ENCODE data around the gene STX2. TPM values are rescaled to one million over a fixed set of nuclear protein-coding genes. Genes with fewer than 3 reads are reported as not detected.

STX2 gene
- total RNA-seq, 1 experiment from 2014 or later: 11.2 TPM

DNA sequence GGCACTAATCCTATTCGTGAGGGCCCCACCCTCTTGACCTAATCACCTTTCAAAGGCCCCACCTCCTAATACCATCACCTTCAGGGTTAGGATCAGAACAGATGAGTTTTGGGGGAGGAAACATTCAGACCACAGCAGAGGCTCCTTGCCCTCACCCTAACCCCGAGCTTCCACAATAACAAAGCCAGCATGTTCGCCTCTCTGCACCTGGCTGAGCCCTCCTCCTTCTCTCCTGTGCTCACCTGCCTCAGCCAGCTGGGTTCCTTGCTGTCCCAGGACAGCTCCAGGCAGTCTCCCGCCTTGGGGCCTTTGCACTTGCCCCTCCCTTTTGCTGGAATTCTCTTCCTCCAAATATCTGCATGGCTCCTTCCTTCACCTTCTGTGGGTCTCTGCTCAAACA lies 23.1 kb upstream of the STX2 start:
- H3K9me3 Mint-ChIP-seq (ENCODE audit: unreplicated experiment): peaks cover 3% of the 10 kb centered on the region
- H3K27me3 Mint-ChIP-seq (ENCODE audit: insufficient read depth, unreplicated experiment): no peaks in the 10 kb centered on the region
- Histone ChIP-seq H3K36me3 (ENCODE audit: control insufficient read depth, insufficient read depth, low read length) (no peaks in the 10 kb centered on the region), H3K4me3 (ENCODE audit: low read depth, low read length) (no peak overlapping the region), H3K9me3 (peaks cover 10% of the 10 kb centered on the region), H3K4me1 (peaks cover 19% of the 10 kb centered on the region), H3K27me3 (replicated peaks; ENCODE audit: control insufficient read depth, insufficient read depth, low read length) (no peaks in the 10 kb centered on the region)
- H3K27ac Mint-ChIP-seq (ENCODE audit: unreplicated experiment): peak overlapping the region; percentile 45
- ChIA-PET CTCF (no interaction called here), POLR2A (no interaction called here)
- TF ChIP-seq, protein P1, sequence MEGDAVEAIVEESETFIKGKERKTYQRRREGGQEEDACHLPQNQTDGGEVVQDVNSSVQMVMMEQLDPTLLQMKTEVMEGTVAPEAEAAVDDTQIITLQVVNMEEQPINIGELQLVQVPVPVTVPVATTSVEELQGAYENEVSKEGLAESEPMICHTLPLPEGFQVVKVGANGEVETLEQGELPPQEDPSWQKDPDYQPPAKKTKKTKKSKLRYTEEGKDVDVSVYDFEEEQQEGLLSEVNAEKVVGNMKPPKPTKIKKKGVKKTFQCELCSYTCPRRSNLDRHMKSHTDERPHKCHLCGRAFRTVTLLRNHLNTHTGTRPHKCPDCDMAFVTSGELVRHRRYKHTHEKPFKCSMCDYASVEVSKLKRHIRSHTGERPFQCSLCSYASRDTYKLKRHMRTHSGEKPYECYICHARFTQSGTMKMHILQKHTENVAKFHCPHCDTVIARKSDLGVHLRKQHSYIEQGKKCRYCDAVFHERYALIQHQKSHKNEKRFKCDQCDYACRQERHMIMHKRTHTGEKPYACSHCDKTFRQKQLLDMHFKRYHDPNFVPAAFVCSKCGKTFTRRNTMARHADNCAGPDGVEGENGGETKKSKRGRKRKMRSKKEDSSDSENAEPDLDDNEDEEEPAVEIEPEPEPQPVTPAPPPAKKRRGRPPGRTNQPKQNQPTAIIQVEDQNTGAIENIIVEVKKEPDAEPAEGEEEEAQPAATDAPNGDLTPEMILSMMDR (IDR thresholded peaks at IDR 0.05; ENCODE audit: insufficient read depth in 1 of 2, low read depth in 1 of 2, low read length in 1 of 2, severe bottlenecking in 1 of 2, unreplicated experiment in 1 of 2): no peak
- BruUV-seq (replicated peaks): no TSS peak
- no peak for DNase-seq
- H3K4me1 Mint-ChIP-seq (ENCODE audit: low read depth, unreplicated experiment): peaks cover 15% of the 10 kb centered on the region
- no peak overlapping the region for H3K4me3 Mint-ChIP-seq (ENCODE audit: unreplicated experiment)
- H3K36me3 Mint-ChIP-seq (ENCODE audit: insufficient read depth, unreplicated experiment): no peaks in the 10 kb centered on the region
- intact Hi-C loops (cut with micrococcal nuclease; ENCODE audit: unreplicated experiment): no loop called here

DNA sequence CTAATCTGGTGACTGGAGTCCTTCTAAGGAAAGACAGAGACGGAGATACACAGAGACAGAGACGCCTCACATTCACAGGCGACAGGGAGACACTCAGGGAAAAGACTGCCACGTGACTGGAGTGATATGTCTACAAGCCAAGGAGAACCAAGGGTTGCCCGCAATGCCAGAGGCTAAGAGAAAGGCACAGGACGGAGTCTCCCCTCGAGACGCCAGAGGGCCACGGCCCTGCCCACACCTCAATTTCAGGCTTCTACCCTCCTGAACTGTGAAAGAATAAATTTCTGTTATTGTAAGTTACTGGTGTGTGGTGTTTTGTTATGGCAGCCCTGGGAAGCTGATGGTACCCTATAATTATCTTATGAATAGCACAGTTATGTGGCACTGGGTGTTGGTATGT lies 21.3 kb upstream of the STX2 start:
- Histone ChIP-seq H3K9me3 (peaks cover 12% of the 10 kb centered on the region), H3K36me3 (ENCODE audit: control insufficient read depth, insufficient read depth, low read length) (no peaks in the 10 kb centered on the region), H3K4me1 (peaks cover 19% of the 10 kb centered on the region), H3K4me3 (ENCODE audit: low read depth, low read length) (no peak overlapping the region), H3K27me3 (replicated peaks; ENCODE audit: control insufficient read depth, insufficient read depth, low read length) (no peaks in the 10 kb centered on the region)
- Mint-ChIP-seq H3K4me1 (ENCODE audit: low read depth, unreplicated experiment) (peaks cover 15% of the 10 kb centered on the region), H3K9me3 (ENCODE audit: unreplicated experiment) (peaks cover 11% of the 10 kb centered on the region), H3K27me3 (ENCODE audit: insufficient read depth, unreplicated experiment) (no peaks in the 10 kb centered on the region), H3K36me3 (ENCODE audit: insufficient read depth, unreplicated experiment) (no peaks in the 10 kb centered on the region), H3K27ac (ENCODE audit: unreplicated experiment) (no peak overlapping the region), H3K4me3 (ENCODE audit: unreplicated experiment) (no peak overlapping the region)
- TF ChIP-seq, protein P1 (IDR thresholded peaks at IDR 0.05; ENCODE audit: insufficient read depth in 1 of 2, low read depth in 1 of 2, low read length in 1 of 2, severe bottlenecking in 1 of 2, unreplicated experiment in 1 of 2): no peak
- intact Hi-C loops (cut with micrococcal nuclease; ENCODE audit: unreplicated experiment): no loop called here
- DNase-seq: no peak
- CTCF ChIA-PET: no interaction called here
- POLR2A ChIA-PET: no interaction called here
- no TSS peak for BruUV-seq (replicated peaks)

DNA sequence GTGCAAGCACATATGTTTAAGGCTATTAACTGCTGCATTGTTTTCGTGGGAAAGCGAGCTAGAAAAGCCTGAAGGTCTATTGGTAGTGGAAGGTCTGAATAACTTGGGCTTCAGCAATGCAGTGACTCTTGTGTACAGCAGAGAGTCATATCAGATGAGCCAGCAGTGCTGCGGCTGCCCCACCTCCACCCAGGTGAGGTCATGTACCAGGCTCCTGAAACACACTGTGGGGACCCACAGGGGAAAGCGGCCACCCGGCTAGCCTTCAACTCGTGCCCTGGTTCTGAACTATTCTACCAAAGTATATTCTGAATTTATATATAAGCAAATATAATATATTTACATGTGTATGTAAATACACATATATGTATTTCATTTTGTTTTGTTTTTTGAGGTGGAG lies 20.1 kb upstream of the STX2 start:
- peaks cover 11% of the 10 kb centered on the region for H3K9me3 Mint-ChIP-seq (ENCODE audit: unreplicated experiment)
- no TSS peak for BruUV-seq (replicated peaks)
- peaks cover 15% of the 10 kb centered on the region for H3K4me1 Mint-ChIP-seq (ENCODE audit: low read depth, unreplicated experiment)
- no peaks in the 10 kb centered on the region for H3K36me3 Mint-ChIP-seq (ENCODE audit: insufficient read depth, unreplicated experiment)
- no peak overlapping the region for H3K4me3 ChIP-seq (ENCODE audit: low read depth, low read length)
- no peak overlapping the region for H3K4me3 Mint-ChIP-seq (ENCODE audit: unreplicated experiment)
- no peaks in the 10 kb centered on the region for H3K36me3 ChIP-seq (ENCODE audit: control insufficient read depth, insufficient read depth, low read length)
- no peaks in the 10 kb centered on the region for H3K27me3 ChIP-seq (replicated peaks; ENCODE audit: control insufficient read depth, insufficient read depth, low read length)
- DNase-seq: no peak
- no peaks in the 10 kb centered on the region for H3K27me3 Mint-ChIP-seq (ENCODE audit: insufficient read depth, unreplicated experiment)
- peaks cover 12% of the 10 kb centered on the region for H3K9me3 ChIP-seq
- H3K27ac Mint-ChIP-seq (ENCODE audit: unreplicated experiment): no peak overlapping the region
- POLR2A ChIA-PET: interaction anchor here (0.7 kb wide), 1 partner anchor 98 kb away, joined by 4 read pairs; no protein-coding TSS in a partner anchor
- TF ChIP-seq, protein P1 (IDR thresholded peaks at IDR 0.05; ENCODE audit: insufficient read depth in 1 of 2, low read depth in 1 of 2, low read length in 1 of 2, severe bottlenecking in 1 of 2, unreplicated experiment in 1 of 2): no peak
- peaks cover 19% of the 10 kb centered on the region for H3K4me1 ChIP-seq
- CTCF ChIA-PET: no interaction called here
- intact Hi-C loops (cut with micrococcal nuclease; ENCODE audit: unreplicated experiment): no loop called here

Data from Caco-2 (cell line).